HepG2 (cell line): ENCODE results near the gene FABP2. TPM values are rescaled to one million over a fixed set of nuclear protein-coding genes. Genes with fewer than 3 reads are reported as not detected.

Experiments
- ATAD3A ChIP-seq: sonication (generic); formaldehyde crosslinking; IDR thresholded peaks from 2 replicates; pipeline ENCODE4 v1.4.0; 2020; ENCODE audit warnings: missing genetic modification reagents
- CTCF ChIP-seq: sonication (generic); formaldehyde crosslinking; IDR thresholded peaks from 2 replicates; pipeline ENCODE4 v1.5.0; 2020; ENCODE audit warnings: mild to moderate bottlenecking, missing genetic modification reagents, moderate library complexity
- ELK4 ChIP-seq: sonication (generic); formaldehyde crosslinking; IDR thresholded peaks from 2 replicates; pipeline ENCODE4 v1.9.0; 2021; ENCODE audit warnings: missing genetic modification reagents, borderline replicate concordance
- HNF1B ChIP-seq: sonication (generic); formaldehyde crosslinking; IDR thresholded peaks from 2 replicates; pipeline ENCODE4 v1.5.1; 2020; ENCODE audit warnings: mild to moderate bottlenecking, moderate library complexity, missing genetic modification reagents
- RFX3 ChIP-seq: IDR thresholded peaks from 2 replicates; pipeline ENCODE4 v1.6.1; 2016; ENCODE audit warnings: missing biosample characterization, missing genetic modification reagents
- TOE1 ChIP-seq: sonication (generic); formaldehyde crosslinking; IDR thresholded peaks from 2 replicates; pipeline ENCODE4 v1.4.0; 2020; ENCODE audit warnings: mild to moderate bottlenecking, missing genetic modification reagents
- ZBTB10 ChIP-seq: sonication (generic); formaldehyde crosslinking; IDR thresholded peaks from 2 replicates; pipeline ENCODE4 v1.4.0; 2020; ENCODE audit warnings: missing genetic modification reagents, borderline replicate concordance
- ZBTB42 ChIP-seq: sonication (generic); formaldehyde crosslinking; IDR thresholded peaks from 2 replicates; pipeline ENCODE4 v1.5.0; 2020; ENCODE audit warnings: mild to moderate bottlenecking, missing genetic modification reagents
- ZHX1 ChIP-seq: sonication (generic); formaldehyde crosslinking; IDR thresholded peaks from 2 replicates; pipeline ENCODE4 v1.8.1; 2022; ENCODE audit warnings: low read depth, mild to moderate bottlenecking, missing genetic modification reagents
- ZNF276 ChIP-seq: sonication (generic); formaldehyde crosslinking; IDR thresholded peaks from 2 replicates; pipeline ENCODE4 v1.4.0; 2020; ENCODE audit warnings: mild to moderate bottlenecking, low read depth, missing genetic modification reagents
- ZNF598 ChIP-seq: sonication (generic); formaldehyde crosslinking; IDR thresholded peaks from 2 replicates; pipeline ENCODE4 v1.5.1; 2020; ENCODE audit warnings: mild to moderate bottlenecking, missing genetic modification reagents, borderline replicate concordance
- ZUFSP ChIP-seq: sonication (generic); formaldehyde crosslinking; IDR thresholded peaks from 2 replicates; pipeline ENCODE4 v1.9.0; 2021; ENCODE audit warnings: missing genetic modification reagents, mild to moderate bottlenecking, borderline replicate concordance
- polyA plus RNA-seq, 8 experiments: library from polyadenylated mRNA; depleted of rRNA in 3 of 8; stranded (reverse) in 7 of 8; unstranded in 1 of 8; fragments of >200 nt; fragmentation: Illumina TruSeq in 4 of 8; extraction: Trizol in 4 of 8; gene quantifications; 2 replicates each; pipeline versions ENCODE4 v1.2.1 to v1.2.3, GENCODE V29; 2011 to 2016; ENCODE audit warnings: low read depth in 4 of 8, missing spikeins in 1 of 8, mixed read lengths in 1 of 8; ENCODE audit not compliant: insufficient read depth in 1 of 8
- total RNA-seq, 5 experiments: library from RNA; depleted of rRNA; stranded (reverse); fragments of >200 nt; fragmentation: Illumina TruSeq; extraction: Trizol; gene quantifications; 2 replicates each; pipeline ENCODE4 v1.2.3, GENCODE V29; 2016; ENCODE audit warnings: low read depth in 1 of 5

The FABP2 gene
- total and polyA plus RNA-seq, 2 of the 13 experiments (the other 11 are each of a cell fraction or from before 2014, with no cell fraction given): 0.78 to 1.2 TPM

- peak; percentile 88 for TF ChIP-seq ZNF276 (CRISPR knock-in tag)
- TF ChIP-seq ZBTB10: no peak
- no peak for TF ChIP-seq ZUFSP (CRISPR knock-in tag)
- 0 out of 2 replicates have a peak, but pooled peaks have one; percentile 45 for TF ChIP-seq ZBTB42
- peak; percentile 80 for TF ChIP-seq ZHX1
- TF ChIP-seq HNF1B (CRISPR knock-in tag): peak; percentile 84; the same call in 1 of the 2 replicates
- TF ChIP-seq ELK4: peak; percentile 78; the same call in 1 of the 2 replicates
- TF ChIP-seq CTCF (CRISPR knock-in tag): peak; percentile 53
- TF ChIP-seq ATAD3A: no peak
- TF ChIP-seq TOE1: 0 out of 2 replicates have a peak, but pooled peaks have one; percentile 56
- TF ChIP-seq RFX3 (CRISPR knock-in tag): no peak
- TF ChIP-seq ZNF598 (CRISPR knock-in tag): peak; percentile 83; the same call in 1 of the 2 replicates
These were observed 21.6 kb downstream of the FABP2 start (continued) for GRCh38 chr4:119300101-119300978.
